ENCODE measurements around the gene PHC3. TPM values are rescaled to one million over a fixed set of nuclear protein-coding genes. Genes with fewer than 3 reads are reported as not detected.

The PHC3 gene
- total RNA-seq, 4 donors from 2014 or later: 73.1 to 128 (median 93.7) TPM

DNA sequence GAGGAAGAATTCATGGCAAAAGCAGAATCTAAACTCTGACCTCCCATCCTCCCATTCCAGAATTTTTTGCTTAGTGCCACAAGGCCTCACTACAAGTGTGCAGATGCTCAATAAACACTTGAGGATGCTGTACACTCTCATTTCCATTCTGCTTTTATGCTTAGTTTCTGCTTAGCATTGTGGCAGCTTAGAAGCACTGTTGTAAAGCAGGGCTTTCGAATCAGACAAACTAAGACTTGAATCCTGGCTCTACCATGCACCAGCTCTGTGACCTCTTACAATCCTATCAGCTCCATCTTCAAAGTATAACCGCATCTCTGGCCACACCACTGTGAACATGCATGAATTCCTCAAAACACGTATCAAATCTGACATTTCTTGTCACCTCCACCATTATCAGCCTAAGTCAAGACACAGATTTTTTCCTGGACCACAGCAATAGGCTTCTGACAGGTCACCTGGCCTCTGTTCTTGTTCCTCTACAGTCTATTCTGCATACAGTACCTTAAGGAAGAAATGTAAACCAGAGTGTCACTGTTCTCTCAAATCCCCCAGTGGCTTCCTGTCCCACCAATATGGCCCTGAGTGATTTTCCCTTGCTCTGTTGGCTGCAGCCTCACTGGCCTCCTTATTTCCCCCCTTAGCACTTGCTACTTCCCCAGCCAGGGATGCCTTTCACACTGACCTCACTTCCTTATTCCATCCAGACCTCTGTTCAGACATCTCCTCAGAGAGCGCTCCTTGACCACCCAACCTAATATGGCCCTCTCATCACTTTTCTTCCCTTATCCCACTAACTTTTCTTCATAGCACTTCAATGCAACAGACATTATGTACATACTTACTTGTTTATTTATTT, 8.1 kb upstream of the PHC3 start:
- H3K9me3 ChIP-seq: no peaks in the 10 kb centered on the region
- 92 to 94% methylated on average over 4 of the region's 4 CpGs for WGBS, 2 donors
- intact Hi-C loops (cut with DNase I): no loop called here
- H3K4me3 ChIP-seq (replicated peaks in 1 of 3): no peak overlapping the region
- H3K27me3 ChIP-seq: no peaks in the 10 kb centered on the region
- no peak overlapping the region for H3K27ac ChIP-seq
- H3K4me1 ChIP-seq: no peaks in the 10 kb centered on the region
- DNase-seq: no peak
- H3K36me3 ChIP-seq: no peaks in the 10 kb centered on the region
- no peak for TF ChIP-seq POLR2A (IDR thresholded peaks at IDR 0.05)
- TF ChIP-seq, protein P1, sequence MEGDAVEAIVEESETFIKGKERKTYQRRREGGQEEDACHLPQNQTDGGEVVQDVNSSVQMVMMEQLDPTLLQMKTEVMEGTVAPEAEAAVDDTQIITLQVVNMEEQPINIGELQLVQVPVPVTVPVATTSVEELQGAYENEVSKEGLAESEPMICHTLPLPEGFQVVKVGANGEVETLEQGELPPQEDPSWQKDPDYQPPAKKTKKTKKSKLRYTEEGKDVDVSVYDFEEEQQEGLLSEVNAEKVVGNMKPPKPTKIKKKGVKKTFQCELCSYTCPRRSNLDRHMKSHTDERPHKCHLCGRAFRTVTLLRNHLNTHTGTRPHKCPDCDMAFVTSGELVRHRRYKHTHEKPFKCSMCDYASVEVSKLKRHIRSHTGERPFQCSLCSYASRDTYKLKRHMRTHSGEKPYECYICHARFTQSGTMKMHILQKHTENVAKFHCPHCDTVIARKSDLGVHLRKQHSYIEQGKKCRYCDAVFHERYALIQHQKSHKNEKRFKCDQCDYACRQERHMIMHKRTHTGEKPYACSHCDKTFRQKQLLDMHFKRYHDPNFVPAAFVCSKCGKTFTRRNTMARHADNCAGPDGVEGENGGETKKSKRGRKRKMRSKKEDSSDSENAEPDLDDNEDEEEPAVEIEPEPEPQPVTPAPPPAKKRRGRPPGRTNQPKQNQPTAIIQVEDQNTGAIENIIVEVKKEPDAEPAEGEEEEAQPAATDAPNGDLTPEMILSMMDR (IDR thresholded peaks at IDR 0.05): no peak

DNA sequence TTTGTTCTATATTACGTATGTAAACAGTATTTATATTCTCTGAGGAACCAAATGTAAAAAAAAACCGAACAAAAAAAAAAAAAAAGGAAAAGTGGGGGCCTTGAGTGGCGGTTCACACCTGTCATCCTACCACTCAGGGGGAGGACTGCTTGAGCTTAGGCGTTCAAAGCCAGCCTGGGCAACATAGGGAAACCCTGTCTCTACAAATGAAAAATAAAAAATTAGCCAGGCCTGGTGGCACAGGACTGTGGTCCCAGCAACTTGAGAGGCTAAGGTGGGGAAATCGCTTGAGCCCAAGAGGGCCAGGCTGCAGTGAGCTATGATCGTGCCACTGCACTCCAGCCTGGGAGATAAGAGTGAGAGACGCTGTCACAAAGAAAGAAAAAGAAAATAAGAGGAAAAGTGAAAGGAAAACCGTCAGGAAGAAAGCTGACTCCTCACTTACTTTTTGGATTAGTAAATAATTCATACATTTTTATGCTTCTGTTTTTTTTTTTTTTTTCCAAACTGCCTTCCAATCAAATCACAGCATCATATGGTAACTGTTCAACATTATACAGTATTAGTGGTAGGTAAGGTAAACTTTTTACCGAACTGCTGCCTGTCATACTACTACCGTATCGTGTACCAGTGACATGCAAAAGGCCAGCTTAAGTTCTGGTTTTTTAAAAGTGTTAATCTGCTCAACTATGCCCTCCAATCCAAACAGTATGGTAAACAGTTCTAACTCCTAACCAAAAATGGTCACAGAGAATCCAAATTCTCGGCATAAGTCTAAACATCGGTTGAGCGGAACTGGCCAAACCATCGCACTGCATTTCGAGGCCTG, 1.2 kb downstream of the PHC3 start:
- TF ChIP-seq, protein P1 (IDR thresholded peaks at IDR 0.05): no peak
- TF ChIP-seq POLR2A (IDR thresholded peaks at IDR 0.05): no peak
- Histone ChIP-seq H3K9me3 (no peaks in the 10 kb centered on the region), H3K27me3 (no peaks in the 10 kb centered on the region), H3K4me3 (replicated peaks in 1 of 3) (peak overlapping the region; percentile 68 to 95 (median 81)), H3K36me3 (peaks cover 17 to 19% of the 10 kb centered on the region in 2 donors), H3K27ac (peak overlapping the region; percentile 97 to 98 (median 98)), H3K4me1 (peaks cover 13 to 18% of the 10 kb centered on the region in 2 donors)
- peak; percentile 17 to 18 for DNase-seq
- WGBS, 2 donors: 16 to 17% methylated on average over 15 to 16 of the region's 16 CpGs
- intact Hi-C loops (cut with DNase I): no loop called here

GRCh38 chr3:170179432-170179831, 2.1 kb downstream of the PHC3 start:
- intact Hi-C loops (cut with DNase I): no loop called here
- WGBS, 2 donors: 65% methylated on average over 1 of the region's 1 CpG
- Histone ChIP-seq H3K9me3 (no peaks in the 10 kb centered on the region), H3K4me3 (replicated peaks in 1 of 3) (no peak overlapping the region), H3K27ac (no peak overlapping the region), H3K4me1 (peaks cover 13 to 18% of the 10 kb centered on the region in 2 donors), H3K36me3 (peaks cover 19 to 22% of the 10 kb centered on the region in 2 donors), H3K27me3 (no peaks in the 10 kb centered on the region)
- DNase-seq: no peak
- no peak for TF ChIP-seq POLR2A (IDR thresholded peaks at IDR 0.05)
- TF ChIP-seq, protein P1 (IDR thresholded peaks at IDR 0.05): no peak

DNA sequence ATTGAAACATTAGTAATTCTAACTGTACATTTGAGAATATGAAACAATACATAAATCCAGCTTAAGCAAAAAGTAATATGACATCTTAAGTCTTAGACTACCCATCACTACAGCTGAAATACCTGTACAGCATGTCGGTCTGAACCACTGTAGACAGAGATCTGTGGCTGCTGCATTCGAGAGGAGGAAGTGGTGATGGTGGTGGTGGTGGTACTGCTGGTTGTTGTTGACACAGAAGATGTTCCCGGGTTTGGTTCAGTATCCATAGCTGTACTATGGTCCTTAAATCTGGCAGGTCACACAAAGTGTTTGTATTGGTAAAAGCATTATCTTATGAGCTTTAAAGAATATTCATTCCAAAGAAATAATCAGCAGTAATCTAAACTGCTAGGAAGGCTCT, 2.9 kb downstream of the PHC3 start:
- H3K27ac ChIP-seq: no peak overlapping the region
- 81 to 89% methylated on average over 3 of the region's 3 CpGs for WGBS, 2 donors
- TF ChIP-seq, protein P1 (IDR thresholded peaks at IDR 0.05): no peak
- no peak for TF ChIP-seq POLR2A (IDR thresholded peaks at IDR 0.05)
- intact Hi-C loops (cut with DNase I): no loop called here
- no peaks in the 10 kb centered on the region for H3K27me3 ChIP-seq
- peaks cover 13 to 18% of the 10 kb centered on the region in 2 donors for H3K4me1 ChIP-seq
- H3K36me3 ChIP-seq: peaks cover 19 to 22% of the 10 kb centered on the region in 2 donors
- no peaks in the 10 kb centered on the region for H3K9me3 ChIP-seq
- H3K4me3 ChIP-seq (replicated peaks in 1 of 3): no peak overlapping the region
- no peak for DNase-seq
